Measurements from ENCODE around the gene LYZL2.
"Not testable (repeated sequence)": the region's sequence is repeated elsewhere in the genome, so short reads cannot be mapped to it uniquely, and the experiment has no call there.

The LYZL2 gene

GRCh38 chr10:30629653-30630052 is at the start of gene LYZL2:
LYZL2 (minus strand) TSS chr10:30629753; CDS start chr10:30626915, 2,838 bp downstream.
- H3K9me3 Mint-ChIP-seq = no peaks in the 10 kb centered on the region
- H3K27ac Mint-ChIP-seq = no peak within 1 kb of the TSS
- no peak within 1 kb of the TSS for H3K4me3 Mint-ChIP-seq
- no peak for DNase-seq (ENCODE audit: low spot score in 2 of 2)
- peaks cover 2% of the 10 kb centered on the region for H3K27me3 Mint-ChIP-seq
- H3K4me1 Mint-ChIP-seq = no peaks in the 10 kb centered on the region
- no peaks in the 10 kb centered on the region for H3K36me3 Mint-ChIP-seq
- ATAC-seq (ENCODE audit: low read depth) = no peak

GRCh38 chr10:30677616-30678015 is 48.1 kb upstream of the LYZL2 start:
- not testable (repeated sequence) for DNase-seq (ENCODE audit: low spot score in 2 of 2); H3K4me1 Mint-ChIP-seq; H3K27ac Mint-ChIP-seq; H3K36me3 Mint-ChIP-seq; H3K9me3 Mint-ChIP-seq; ATAC-seq (ENCODE audit: low read depth); H3K4me3 Mint-ChIP-seq
- peaks cover 19% of the 10 kb centered on the region for H3K27me3 Mint-ChIP-seq

- H3K4me1 Mint-ChIP-seq; DNase-seq (ENCODE audit: low spot score in 2 of 2); H3K9me3 Mint-ChIP-seq; H3K27ac Mint-ChIP-seq; ATAC-seq (ENCODE audit: low read depth); H3K36me3 Mint-ChIP-seq; H3K4me3 Mint-ChIP-seq: not testable (repeated sequence)
- H3K27me3 Mint-ChIP-seq = peaks cover 19% of the 10 kb centered on the region
Observed at GRCh38 chr10:30677146-30677545, 47.6 kb upstream of the LYZL2 start.

- Mint-ChIP-seq H3K36me3 (no peaks in the 10 kb centered on the region), H3K4me1 (no peaks in the 10 kb centered on the region), H3K27me3 (peaks cover 13% of the 10 kb centered on the region), H3K27ac (no peak overlapping the region), H3K9me3 (no peaks in the 10 kb centered on the region), H3K4me3 (no peak overlapping the region)
- DNase-seq (ENCODE audit: low spot score in 2 of 2) = no peak
- ATAC-seq (ENCODE audit: low read depth) = no peak
Observed at GRCh38 chr10:30675791-30676718, 46.5 kb upstream of the LYZL2 start.

- Mint-ChIP-seq H3K4me3 (no peak overlapping the region), H3K9me3 (no peaks in the 10 kb centered on the region), H3K36me3 (no peaks in the 10 kb centered on the region), H3K27me3 (peaks cover 10% of the 10 kb centered on the region), H3K4me1 (no peaks in the 10 kb centered on the region), H3K27ac (no peak overlapping the region)
- ATAC-seq (ENCODE audit: low read depth) (no peak), DNase-seq (ENCODE audit: low spot score in 2 of 2) (no peak)
Observed at GRCh38 chr10:30674796-30675195, 45.2 kb upstream of the LYZL2 start.

- not testable (repeated sequence) for H3K27me3 Mint-ChIP-seq; H3K4me3 Mint-ChIP-seq; H3K27ac Mint-ChIP-seq; H3K4me1 Mint-ChIP-seq; H3K9me3 Mint-ChIP-seq; DNase-seq (ENCODE audit: low spot score in 2 of 2); H3K36me3 Mint-ChIP-seq; ATAC-seq (ENCODE audit: low read depth)
Observed at GRCh38 chr10:30673262-30673661, 43.7 kb upstream of the LYZL2 start.

- not testable (repeated sequence) for H3K36me3 Mint-ChIP-seq; DNase-seq (ENCODE audit: low spot score in 2 of 2); H3K27ac Mint-ChIP-seq; H3K9me3 Mint-ChIP-seq; H3K4me3 Mint-ChIP-seq; H3K4me1 Mint-ChIP-seq; H3K27me3 Mint-ChIP-seq; ATAC-seq (ENCODE audit: low read depth)
Observed at GRCh38 chr10:30672338-30672737, 42.8 kb upstream of the LYZL2 start.

- Mint-ChIP-seq H3K4me1 (no peaks in the 10 kb centered on the region), H3K4me3 (peak overlapping the region; percentile 57), H3K36me3 (no peaks in the 10 kb centered on the region), H3K27me3 (peaks cover 3% of the 10 kb centered on the region), H3K27ac (no peak overlapping the region), H3K9me3 (no peaks in the 10 kb centered on the region)
- DNase-seq (ENCODE audit: low spot score in 2 of 2) (peak; percentile 26 to 34), ATAC-seq (ENCODE audit: low read depth) (peak; percentile 67)
Observed at GRCh38 chr10:30671026-30671616, 41.6 kb upstream of the LYZL2 start.

- H3K36me3 Mint-ChIP-seq; H3K27me3 Mint-ChIP-seq; H3K9me3 Mint-ChIP-seq; H3K4me3 Mint-ChIP-seq; H3K27ac Mint-ChIP-seq; ATAC-seq (ENCODE audit: low read depth); H3K4me1 Mint-ChIP-seq; DNase-seq (ENCODE audit: low spot score in 2 of 2): not testable (repeated sequence)
Observed at GRCh38 chr10:30667982-30668381, 38.4 kb upstream of the LYZL2 start.

- H3K36me3 Mint-ChIP-seq; DNase-seq (ENCODE audit: low spot score in 2 of 2); H3K9me3 Mint-ChIP-seq; H3K27me3 Mint-ChIP-seq: not testable (repeated sequence)
- ATAC-seq (ENCODE audit: low read depth) = peak; percentile 96
- Mint-ChIP-seq H3K4me3 (peak overlapping the region; percentile 59), H3K4me1 (peaks cover 15% of the 10 kb centered on the region), H3K27ac (peak overlapping the region; percentile 39)
Observed at GRCh38 chr10:30663403-30663802, 33.9 kb upstream of the LYZL2 start.

- Mint-ChIP-seq H3K27ac (no peak overlapping the region), H3K9me3 (no peaks in the 10 kb centered on the region), H3K4me1 (peaks cover 15% of the 10 kb centered on the region), H3K27me3 (peaks cover 7% of the 10 kb centered on the region), H3K4me3 (no peak overlapping the region), H3K36me3 (no peaks in the 10 kb centered on the region)
- DNase-seq (ENCODE audit: low spot score in 2 of 2) = no peak
- peak; percentile 29 for ATAC-seq (ENCODE audit: low read depth)
Observed at GRCh38 chr10:30662814-30663213, 33.3 kb upstream of the LYZL2 start.

GRCh38 chr10:30660314-30660713 is 30.8 kb upstream of the LYZL2 start:
- Mint-ChIP-seq H3K27me3 (peaks cover 13% of the 10 kb centered on the region), H3K4me1 (peaks cover 15% of the 10 kb centered on the region)
- not testable (repeated sequence) for ATAC-seq (ENCODE audit: low read depth); H3K36me3 Mint-ChIP-seq; H3K4me3 Mint-ChIP-seq; H3K9me3 Mint-ChIP-seq; H3K27ac Mint-ChIP-seq; DNase-seq (ENCODE audit: low spot score in 2 of 2)

- H3K27me3 Mint-ChIP-seq = peaks cover 18% of the 10 kb centered on the region
- no peak overlapping the region for H3K4me3 Mint-ChIP-seq
- H3K36me3 Mint-ChIP-seq = no peaks in the 10 kb centered on the region
- DNase-seq (ENCODE audit: low spot score in 2 of 2) (no peak), ATAC-seq (ENCODE audit: low read depth) (no peak)
- H3K4me1 Mint-ChIP-seq = no peaks in the 10 kb centered on the region
- H3K9me3 Mint-ChIP-seq = no peaks in the 10 kb centered on the region
- no peak overlapping the region for H3K27ac Mint-ChIP-seq
Observed at GRCh38 chr10:30656233-30656632, 26.7 kb upstream of the LYZL2 start.

- not testable (repeated sequence) for H3K36me3 Mint-ChIP-seq; H3K9me3 Mint-ChIP-seq; H3K4me3 Mint-ChIP-seq; DNase-seq (ENCODE audit: low spot score in 2 of 2); ATAC-seq (ENCODE audit: low read depth); H3K4me1 Mint-ChIP-seq; H3K27ac Mint-ChIP-seq
- H3K27me3 Mint-ChIP-seq = peaks cover 18% of the 10 kb centered on the region
Observed at GRCh38 chr10:30655001-30655400, 25.4 kb upstream of the LYZL2 start.

Measured in memory B cell (primary cell).